K562 (cell line): Measurements from ENCODE around the gene DCST1. TPM values are rescaled to one million over a fixed set of nuclear protein-coding genes. Genes with fewer than 3 reads are reported as not detected.

Experiments
- BRF2 ChIP-seq: IDR thresholded peaks from 3 replicates; pipeline ENCODE4 v1.6.1; 2011; ENCODE audit warnings: borderline replicate concordance, mild to moderate bottlenecking; ENCODE audit not compliant: insufficient read length, insufficient read depth
- HLTF ChIP-seq: fragments of 450-650 bp; IDR thresholded peaks from 2 replicates; pipeline ENCODE4 v1.6.1; 2016
- MGA ChIP-seq: fragments of 450-650 bp; IDR thresholded peaks from 2 replicates; pipeline ENCODE4 v1.6.1; 2016; ENCODE audit warnings: mild to moderate bottlenecking, moderate library complexity
- TFAP4 ChIP-seq: sonication (generic); formaldehyde crosslinking; IDR thresholded peaks from 2 replicates; pipeline ENCODE4 v1.8.0; 2022; ENCODE audit warnings: missing genetic modification reagents, mild to moderate bottlenecking, moderate library complexity, borderline replicate concordance
- TRIM24 ChIP-seq, 2 experiments: fragments of 450-650 bp; IDR thresholded peaks; 2 replicates each; pipeline ENCODE4 v1.6.1; 2016
- ZBTB26 ChIP-seq: fragments of 450-650 bp; formaldehyde crosslinking; IDR thresholded peaks from 2 replicates; pipeline ENCODE4 v1.4.0; 2022; ENCODE audit warnings: missing genetic modification characterization
- ZMIZ1 ChIP-seq, 2 experiments: fragments of 150-350 bp in 1 of 2; IDR thresholded peaks; 2 replicates each; pipeline ENCODE4 v1.6.1; 2012 to 2016; ENCODE audit warnings: low read depth in 2 of 2, low read length in 2 of 2, mild to moderate bottlenecking in 1 of 2, moderate library complexity in 1 of 2
- ZNF316 ChIP-seq: fragments of 450-650 bp; IDR thresholded peaks from 2 replicates; pipeline ENCODE4 v1.6.1; 2016
- polyA plus RNA-seq, 8 experiments: library from polyadenylated mRNA; depleted of rRNA in 4 of 8; stranded (reverse) in 5 of 8; unstranded in 3 of 8; fragments of >200 nt; fragmentation: Nextera tagmentation in 2 of 8; fragmentation: Illumina TruSeq in 1 of 8; extraction: Ambion mirVana in 2 of 8; extraction: Trizol in 1 of 8; gene quantifications; 2 replicates each; pipeline versions ENCODE4 v1.2.1 to v1.2.3, GENCODE V29; 2011 to 2014; ENCODE audit warnings: inconsistent platforms in 1 of 8, missing spikeins in 1 of 8
- total RNA-seq, 7 experiments: library from RNA; depleted of rRNA in 6 of 7; stranded (reverse); fragments of >200 nt in 6 of 7; fragmentation: Illumina TruSeq in 2 of 7; extraction: Trizol in 2 of 7; gene quantifications; 2 replicates each; pipeline versions ENCODE4 v1.2.1 to v1.2.3, GENCODE V29; 2011 to 2021; ENCODE audit warnings: low replicate concordance in 1 of 7

DCST1 gene
- total and polyA plus RNA-seq, 9 of the 15 experiments (the other 6 are each of a cell fraction or from before 2014, with no cell fraction given) = not detected

- TF ChIP-seq MGA (no peak), BRF2 (no peak), TRIM24 (IDR thresholded peaks at IDR 0.05) (no peak), TFAP4 (CRISPR knock-in tag) (peak; percentile 52; the same call in 1 of the 2 replicates), ZNF316 (peak; percentile 47; the same call in 1 of the 2 replicates), ZMIZ1 (IDR thresholded peaks at IDR 0.05; ENCODE audit: low read depth in 2 of 2, low read length in 2 of 2) (no peak), ZBTB26 (CRISPR knock-in tag) (0 out of 2 replicates have a peak, but pooled peaks have one; percentile 68), HLTF (0 out of 2 replicates have a peak, but pooled peaks have one; percentile 50)
Observed at GRCh38 chr1:155077758-155078445, 44.3 kb downstream of the DCST1 start (continued).
